K562 (cell line): ENCODE measurements around the gene ACAP3. TPM values are rescaled to one million over a fixed set of nuclear protein-coding genes. Genes with fewer than 3 reads are reported as not detected.
"Not testable (repeated sequence)": the region's sequence is repeated elsewhere in the genome, so short reads cannot be mapped to it uniquely, and the experiment has no call there.

Source experiments
- ATAC-seq: fragments of 200-7000 bp; cut with Tn5 transposase; 3 replicates; pipeline ENCODE4 v1.9.1; 2020; ENCODE audit warnings: moderate library complexity
- BruUV-seq: library from RNA; stranded (reverse); fragments of 400-500 nt; replicated peaks from 2 replicates; lab custom pipeline; 2021; lab: Mats Ljungman, UMichigan
- CTCF ChIA-PET: fragments of 300-600 bp; formaldehyde crosslinking; extraction: SDS; loops from one replicate; lab custom pipeline; 2021; ENCODE audit warnings: low intra/inter-chr PET ratio; lab: Yijun Ruan, JAX
- POLR2A ChIA-PET: fragments of 300-600, 350-650 bp; sonication (Branson Sonifier 250); formaldehyde crosslinking; extraction: SDS; loops from one replicate; lab custom pipeline; 2021; ENCODE audit warnings: antibody characterized with exemption, inconsistent platforms; lab: Yijun Ruan, JAX
- DNase-seq, 4 experiments: peaks; one replicate each; pipeline versions ENCODE4 v3.0.0 to v3.0.0-alpha.2; 2011 to 2018; ENCODE audit warnings: low spot score in 3 of 4, mixed read lengths in 3 of 4; ENCODE audit errors: extremely low read depth in 1 of 4
- FAIRE-seq: peaks from 2 replicates; lab custom pipeline; 2011; peaks lifted over from hg19 to GRCh38; lab: Jason Lieb, UNC
- H2AFZ ChIP-seq: 2 replicates; pipeline ENCODE4 v1.6.0; 2011; ENCODE audit warnings: low read depth, low read length, control low read depth, inconsistent platforms
- H3K27ac ChIP-seq: fragments of 200-600 bp; 3 replicates; pipeline ENCODE4 v1.8.0; 2011; ENCODE audit warnings: low read depth, mild to moderate bottlenecking, control low read depth, inconsistent platforms, low read length, moderate library complexity, mixed read lengths; ENCODE audit errors: extremely low read depth
- H3K27me3 ChIP-seq, 2 experiments: fragments of 300-600 bp in 1 of 2; 2 replicates in 1 of 2; 3 replicates in 1 of 2; pipeline versions ENCODE4 v1.6.0 to v1.8.0; 2011; ENCODE audit warnings: inconsistent platforms in 2 of 2, low read length in 2 of 2, mild to moderate bottlenecking in 1 of 2, mixed read lengths in 1 of 2, moderate library complexity in 1 of 2; ENCODE audit not compliant: control insufficient read depth in 2 of 2, insufficient read depth in 2 of 2
- H3K36me3 ChIP-seq: fragments of 300-600 bp; 3 replicates; pipeline ENCODE4 v1.8.0; 2011; ENCODE audit warnings: mild to moderate bottlenecking, low read length, inconsistent platforms; ENCODE audit not compliant: control insufficient read depth, insufficient read depth
- H3K4me1 ChIP-seq, 2 experiments: fragments of 200-600 bp in 1 of 2; replicated peaks in 1 of 2; 2 replicates in 1 of 2; 3 replicates in 1 of 2; pipeline versions ENCODE4 v1.5.1 to v1.8.0; 2011; ENCODE audit warnings: inconsistent platforms in 2 of 2, low read length in 2 of 2, mild to moderate bottlenecking in 1 of 2, mixed read lengths in 1 of 2, moderate library complexity in 1 of 2; ENCODE audit not compliant: control insufficient read depth in 2 of 2, insufficient read depth in 2 of 2
- H3K4me2 ChIP-seq: 2 replicates; pipeline ENCODE4 v1.6.1; 2011; ENCODE audit warnings: low read length, control low read depth, inconsistent platforms, mixed read lengths; ENCODE audit not compliant: insufficient read depth
- H3K4me3 ChIP-seq: fragments of 200-600 bp; sonication (generic), shearing (Covaris generic); 2 replicates; pipeline ENCODE4 v1.5.1; 2016; ENCODE audit warnings: control low read depth, inconsistent platforms
- H3K79me2 ChIP-seq: fragments of 200-600 bp; 3 replicates; pipeline ENCODE4 v1.8.0; 2011; ENCODE audit warnings: low read length, inconsistent platforms; ENCODE audit not compliant: control insufficient read depth, insufficient read depth
- H3K9ac ChIP-seq, 2 experiments: 2 replicates each; pipeline versions ENCODE4 v1.6.0 to v1.6.1; 2011; ENCODE audit warnings: low read depth in 2 of 2, low read length in 2 of 2, control low read depth in 1 of 2, inconsistent platforms in 1 of 2, mild to moderate bottlenecking in 1 of 2, mixed read lengths in 1 of 2; ENCODE audit not compliant: insufficient read depth in 1 of 2
- H3K9me1 ChIP-seq: one replicate; pipeline ENCODE4 v1.6.0; 2011; ENCODE audit warnings: inconsistent platforms, mild to moderate bottlenecking, low read length, moderate library complexity; ENCODE audit not compliant: control insufficient read depth, insufficient read depth
- H3K9me3 ChIP-seq: replicated peaks from 2 replicates; pipeline ENCODE4 v1.5.1; 2011; ENCODE audit warnings: low read depth, low read length, inconsistent platforms; ENCODE audit not compliant: control insufficient read depth, insufficient read depth
- H4K20me1 ChIP-seq: replicated peaks from 2 replicates; pipeline ENCODE4 v1.6.1; 2011; ENCODE audit warnings: low read length, inconsistent platforms, mixed read lengths; ENCODE audit not compliant: control insufficient read depth, insufficient read depth
- EP400 ChIP-seq: fragments of 450-650 bp; IDR thresholded peaks from 2 replicates; pipeline ENCODE4 v1.6.1; 2017; ENCODE audit warnings: antibody characterized with exemption, mild to moderate bottlenecking, moderate library complexity
- FOXJ3 ChIP-seq: sonication (generic); formaldehyde crosslinking; IDR thresholded peaks from 2 replicates; pipeline ENCODE4 v1.4.0; 2020; ENCODE audit warnings: mild to moderate bottlenecking, missing genetic modification reagents
- KDM4B ChIP-seq, 2 experiments: fragments of 450-650 bp in 1 of 2; sonication (generic) in 1 of 2; IDR thresholded peaks; 2 replicates each; pipeline ENCODE4 v1.6.1; 2016 to 2017; ENCODE audit warnings: borderline replicate concordance in 2 of 2, antibody characterized with exemption in 1 of 2, low read depth in 1 of 2, mild to moderate bottlenecking in 1 of 2
- POLR2A ChIP-seq: fragments of 450-650 bp; conservative IDR thresholded peaks from 2 replicates; pipeline ENCODE4 v1.6.1; 2016
- SUPT5H ChIP-seq: fragments of 450-650 bp; IDR thresholded peaks from 2 replicates; pipeline ENCODE4 v1.6.1; 2016
- YY1 ChIP-seq, 3 experiments: IDR thresholded peaks; 2 replicates each; pipeline ENCODE4 v1.6.1; 2011; ENCODE audit warnings: low read length in 2 of 3, mild to moderate bottlenecking in 2 of 3, moderate library complexity in 2 of 3, borderline replicate concordance in 1 of 3, control low read depth in 1 of 3, low read depth in 1 of 3; ENCODE audit not compliant: insufficient read depth in 3 of 3, insufficient replicate concordance in 2 of 3, control insufficient read depth in 1 of 3, insufficient read length in 1 of 3; ENCODE audit errors: extremely low read depth in 1 of 3
- WGBS: fragments of 100-300 bp; shearing (Covaris generic); methylation state at CpG from one replicate; pipeline ENCODE4 v1.1.6; 2016; ENCODE audit warnings: low coverage, mixed read lengths; ENCODE audit not compliant: insufficient coverage; ENCODE audit errors: missing lambda C conversion rate; 5-methylcytosine and 5-hydroxymethylcytosine counted together
- in situ Hi-C: fragments of 300-500 bp; cut with MboI; formaldehyde crosslinking; loops from 4 replicates; pipeline ENCODE4 v1.15.0; 2018; ENCODE audit warnings: inconsistent platforms, mixed read lengths
- intact Hi-C: fragments of 100-400 bp; cut with micrococcal nuclease; formaldehyde crosslinking; loops from 2 replicates; pipeline ENCODE4 v1.14.2; 2022
- polyA plus RNA-seq, 8 experiments: library from polyadenylated mRNA; depleted of rRNA in 4 of 8; stranded (reverse) in 5 of 8; unstranded in 3 of 8; fragments of >200 nt; fragmentation: Nextera tagmentation in 2 of 8; fragmentation: Illumina TruSeq in 1 of 8; extraction: Ambion mirVana in 2 of 8; extraction: Trizol in 1 of 8; gene quantifications; 2 replicates each; pipeline versions ENCODE4 v1.2.1 to v1.2.3, GENCODE V29; 2011 to 2014; ENCODE audit warnings: inconsistent platforms in 1 of 8, missing spikeins in 1 of 8
- total RNA-seq, 7 experiments: library from RNA; depleted of rRNA in 6 of 7; stranded (reverse); fragments of >200 nt in 6 of 7; fragmentation: Illumina TruSeq in 2 of 7; extraction: Trizol in 2 of 7; gene quantifications; 2 replicates each; pipeline versions ENCODE4 v1.2.1 to v1.2.3, GENCODE V29; 2011 to 2021; ENCODE audit warnings: low replicate concordance in 1 of 7
- TF ChIP-seq, protein P1 (sequence below): sonication (generic); formaldehyde crosslinking; IDR thresholded peaks from 2 replicates; pipeline ENCODE4 v1.9.0; 2022; ENCODE audit warnings: mild to moderate bottlenecking, missing genetic modification reagents
- TF ChIP-seq, protein P2 (sequence below): sonication (generic); formaldehyde crosslinking; IDR thresholded peaks from 2 replicates; pipeline ENCODE4 v1.8.0; 2022; ENCODE audit warnings: mild to moderate bottlenecking, missing genetic modification reagents
- TF ChIP-seq, protein P3 (sequence below): fragments of 250-450 bp; sonication (Bioruptor Pico); IDR thresholded peaks from 2 replicates; pipeline ENCODE4 v1.6.1; 2021; ENCODE audit warnings: mild to moderate bottlenecking

Gene ACAP3
- total and polyA plus RNA-seq, 9 of the 15 experiments (the other 6 are each of a cell fraction or from before 2014, with no cell fraction given): 0.01 to 49.0 (median 12.0) TPM

- Histone ChIP-seq H3K36me3 (peaks cover 89% of the 10 kb centered on the region), H3K9me1 (peaks cover 13% of the 10 kb centered on the region), H3K4me1 (peaks cover 27 to 88% of the 10 kb centered on the region in 2 experiments), H3K27ac (0 out of 3 replicates have a peak overlapping the region, but pooled peaks have one; percentile 10), H3K79me2 (peaks cover 43% of the 10 kb centered on the region), H4K20me1 (peaks cover 28% of the 10 kb centered on the region)
- POLR2A ChIA-PET: interaction anchor here (0.8 kb wide), 1 partner anchor 22 kb away, joined by 3 read pairs; no protein-coding TSS in a partner anchor
- peak; percentile 26 for FAIRE-seq
- WGBS: 90% methylated on average over 8 of the region's 8 CpGs
- in situ Hi-C loops, H2AFZ ChIP-seq, CTCF ChIA-PET, H3K9me3 ChIP-seq, H3K4me3 ChIP-seq, ATAC-seq, DNase-seq, H3K27me3 ChIP-seq, intact Hi-C loops, H3K9ac ChIP-seq, H3K4me2 ChIP-seq, BruUV-seq: not testable (repeated sequence)
- TF ChIP-seq, protein P1, sequence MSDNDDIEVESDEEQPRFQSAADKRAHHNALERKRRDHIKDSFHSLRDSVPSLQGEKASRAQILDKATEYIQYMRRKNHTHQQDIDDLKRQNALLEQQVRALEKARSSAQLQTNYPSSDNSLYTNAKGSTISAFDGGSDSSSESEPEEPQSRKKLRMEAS (CRISPR knock-in tag): peak; percentile 41; the same call in 1 of the 2 replicates
- TF ChIP-seq POLR2A: peak; percentile 73
- 0 out of 2 replicates have a peak, but pooled peaks have one; percentile 22 for TF ChIP-seq FOXJ3 (CRISPR knock-in tag)
- TF ChIP-seq SUPT5H: peak; percentile 57
Observed at GRCh38 chr1:1316199-1316598, 8.5 kb upstream of the ACAP3 start.

DNA sequence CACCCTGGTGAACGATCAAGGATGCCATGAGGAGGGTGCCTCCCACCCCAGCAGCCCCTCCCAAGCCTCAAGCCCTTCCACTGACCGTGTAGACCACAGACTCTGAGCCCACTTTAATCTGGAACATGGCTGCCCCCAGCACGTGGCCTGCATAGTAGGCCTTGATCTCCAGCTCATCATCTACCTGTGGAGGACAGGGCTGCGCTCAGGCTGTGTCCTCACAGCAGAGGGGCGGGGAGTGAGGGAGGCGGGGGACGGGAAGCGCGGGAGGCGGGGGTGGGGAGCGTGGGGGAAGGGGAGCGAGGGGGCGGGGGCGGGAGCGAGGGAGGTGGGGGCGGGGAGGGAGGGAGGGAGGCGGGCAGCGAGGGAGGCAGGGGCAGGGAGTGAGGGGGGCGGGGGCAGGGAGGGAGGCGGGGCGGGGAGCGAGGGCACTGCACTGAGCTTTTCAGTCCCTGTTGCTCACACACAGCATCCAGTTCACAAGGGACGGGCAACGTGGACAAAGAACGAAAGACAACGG is 7.8 kb upstream of the ACAP3 start:
- H4K20me1 ChIP-seq: peaks cover 28% of the 10 kb centered on the region
- H3K27ac ChIP-seq: peak overlapping the region; percentile 64
- H3K27me3 ChIP-seq: no peaks in the 10 kb centered on the region
- DNase-seq (peak; percentile 75 to 79 (median 78)), FAIRE-seq (peak; percentile 66), ATAC-seq (peak; percentile 62)
- in situ Hi-C loops: no loop called here
- no peak overlapping the region; the same call in 1 of the 2 replicates for H3K4me2 ChIP-seq
- H2AFZ ChIP-seq: no peak overlapping the region
- peak overlapping the region; percentile 13 to 84; a peak in 2 of 4 replicates for H3K9ac ChIP-seq
- H3K9me3 ChIP-seq: no peaks in the 10 kb centered on the region
- BruUV-seq: no TSS peak
- ChIA-PET CTCF (no interaction called here), POLR2A (interaction anchor here (0.6 to 1.3 kb wide), 4 partner anchors 8 to 37 kb away, joined by 3 to 5 read pairs (median 3); no protein-coding TSS in a partner anchor)
- peaks cover 13% of the 10 kb centered on the region for H3K9me1 ChIP-seq
- H3K36me3 ChIP-seq: peaks cover 89% of the 10 kb centered on the region
- no peak overlapping the region for H3K4me3 ChIP-seq
- intact Hi-C loops: no loop called here
- peaks cover 27 to 88% of the 10 kb centered on the region in 2 experiments for H3K4me1 ChIP-seq
- peaks cover 36% of the 10 kb centered on the region for H3K79me2 ChIP-seq
- 39% methylated on average over 8 of the region's 26 CpGs for WGBS
- TF ChIP-seq YY1 (IDR thresholded peaks at IDR 0.05; ENCODE audit: borderline replicate concordance in 1 of 3, control insufficient read depth in 1 of 3, extremely low read depth in 1 of 3, insufficient read depth in 3 of 3, insufficient read length in 1 of 3, insufficient replicate concordance in 2 of 3, low read depth in 1 of 3, low read length in 2 of 3): peak in 1 of 3 experiments; percentile 81
- TF ChIP-seq, protein P2, sequence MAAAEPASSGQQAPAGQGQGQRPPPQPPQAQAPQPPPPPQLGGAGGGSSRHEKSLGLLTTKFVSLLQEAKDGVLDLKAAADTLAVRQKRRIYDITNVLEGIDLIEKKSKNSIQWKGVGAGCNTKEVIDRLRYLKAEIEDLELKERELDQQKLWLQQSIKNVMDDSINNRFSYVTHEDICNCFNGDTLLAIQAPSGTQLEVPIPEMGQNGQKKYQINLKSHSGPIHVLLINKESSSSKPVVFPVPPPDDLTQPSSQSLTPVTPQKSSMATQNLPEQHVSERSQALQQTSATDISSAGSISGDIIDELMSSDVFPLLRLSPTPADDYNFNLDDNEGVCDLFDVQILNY (CRISPR knock-in tag): no peak
- TF ChIP-seq, protein P3, sequence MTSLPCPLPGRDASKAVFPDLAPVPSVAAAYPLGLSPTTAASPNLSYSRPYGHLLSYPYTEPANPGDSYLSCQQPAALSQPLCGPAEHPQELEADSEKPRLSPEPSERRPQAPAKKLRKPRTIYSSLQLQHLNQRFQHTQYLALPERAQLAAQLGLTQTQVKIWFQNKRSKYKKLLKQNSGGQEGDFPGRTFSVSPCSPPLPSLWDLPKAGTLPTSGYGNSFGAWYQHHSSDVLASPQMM (CRISPR knock-in tag): no peak
- TF ChIP-seq KDM4B (IDR thresholded peaks at IDR 0.05; ENCODE audit: borderline replicate concordance in 2 of 2, low read depth in 1 of 2): no peak
- peak; percentile 28; the same call in 1 of the 2 replicates for TF ChIP-seq EP400
